Ovary (tissue), 9 donors: Measurements from ENCODE around the gene PARD3. TPM values are rescaled to one million over a fixed set of nuclear protein-coding genes. Genes with fewer than 3 reads are reported as not detected.
"Not testable (repeated sequence)": the region's sequence is repeated elsewhere in the genome, so short reads cannot be mapped to it uniquely, and the experiment has no call there.

Source experiments
- DNase-seq, 5 donors: peaks; one replicate each; pipeline ENCODE4 v3.0.0-alpha.2; 2019 to 2020
- H3K27ac ChIP-seq, 2 donors: fragments of 200-600 bp; one replicate each; pipeline versions ENCODE4 v1.5.1 to v1.8.0; 2019 to 2022
- H3K27me3 ChIP-seq: fragments of 200-600 bp; one replicate; pipeline ENCODE4 v1.8.0; 2022
- H3K36me3 ChIP-seq: fragments of 200-600 bp; sonication (generic); one replicate; pipeline ENCODE4 v1.5.1; 2019
- H3K4me1 ChIP-seq: one replicate; pipeline ENCODE4 v1.8.1; 2013; ENCODE audit warnings: mild to moderate bottlenecking, moderate library complexity; ENCODE audit not compliant: insufficient read depth
- H3K4me3 ChIP-seq: fragments of 200-600 bp; sonication (generic); one replicate; pipeline ENCODE4 v1.5.1; 2017
- H3K9me3 ChIP-seq, 2 donors: fragments of 200-600 bp in 1 of 2; sonication (generic) in 1 of 2; one replicate each; pipeline versions ENCODE4 v1.5.1 to v1.8.1; 2013 to 2019; ENCODE audit warnings: mild to moderate bottlenecking in 1 of 2, moderate library complexity in 1 of 2
- EP300 ChIP-seq: sonication (generic); formaldehyde crosslinking; IDR thresholded peaks from one replicate; pipeline ENCODE4 v1.6.1; 2017; ENCODE audit warnings: antibody characterized with exemption
- POLR2A ChIP-seq: fragments of 450-650 bp; IDR thresholded peaks from one replicate; pipeline ENCODE4 v1.6.1; 2017; ENCODE audit warnings: antibody characterized with exemption, mild to moderate bottlenecking, moderate library complexity
- WGBS, 3 donors: extraction: QIAGEN DNeasy Blood & Tissue Kit in 1 of 3; methylation state at CpG; one replicate each; pipeline versions ENCODE4 v1.1.5 to v1.1.7; 2013 to 2017; 5-methylcytosine and 5-hydroxymethylcytosine counted together
- intact Hi-C, 4 donors: fragments of 100-400 bp; cut with DNase I; formaldehyde crosslinking; loops; one replicate each; pipeline versions ENCODE4 v1.11.0 to v1.15.1; 2022 to 2023
- polyA plus RNA-seq, 2 donors: library from polyadenylated mRNA; stranded (reverse); fragments of 200-250 nt in 1 of 2; fragments of 350-450 nt in 1 of 2; fragmentation: Illumina TruSeq in 1 of 2; extraction: RNeasy Lipid Tissue Mini Kit (QIAGEN cat#74804) in 1 of 2; gene quantifications; one replicate each; pipeline ENCODE4 v1.2.3, GENCODE V29; 2013 to 2014
- total RNA-seq, 7 donors: library from RNA; depleted of rRNA in 2 of 7; stranded (reverse); fragments of >200 nt in 2 of 7; fragmentation: NEBNext Ultra II Directional in 3 of 7; extraction: Animal tissue kit (Norgen Biotek cat#: 25700) in 3 of 7; gene quantifications; one replicate each; pipeline versions ENCODE4 v1.1.0 to v1.2.4, GENCODE V29; 2016 to 2023
- TF ChIP-seq, protein P1 (sequence below), 3 donors: fragments of 450-650 bp in 2 of 3; fragments of 200-600 bp in 1 of 3; IDR thresholded peaks; one replicate each; pipeline versions ENCODE4 v1.5.1 to v1.8.0; 2016 to 2022; ENCODE audit warnings: antibody characterized with exemption in 3 of 3, mild to moderate bottlenecking in 1 of 3
- donor health status: DM: no; HTN: no; CAD: no; lungs with moderate emphysema.
- donor health status: DM: no; HTN: no; CAD: no.
- donor health status: Bipolar disorder and iron deficiency.
- donor health status: DM: yes; HTN: yes; CAD: no.
- donor health status: DM: no; HTN: no; CAD: no.
- donor health status: DM: yes; HTN: yes; CAD: no.

PARD3 gene
- total and polyA plus RNA-seq, 9 donors = 31.8 to 92.3 (median 67.1) TPM

DNA sequence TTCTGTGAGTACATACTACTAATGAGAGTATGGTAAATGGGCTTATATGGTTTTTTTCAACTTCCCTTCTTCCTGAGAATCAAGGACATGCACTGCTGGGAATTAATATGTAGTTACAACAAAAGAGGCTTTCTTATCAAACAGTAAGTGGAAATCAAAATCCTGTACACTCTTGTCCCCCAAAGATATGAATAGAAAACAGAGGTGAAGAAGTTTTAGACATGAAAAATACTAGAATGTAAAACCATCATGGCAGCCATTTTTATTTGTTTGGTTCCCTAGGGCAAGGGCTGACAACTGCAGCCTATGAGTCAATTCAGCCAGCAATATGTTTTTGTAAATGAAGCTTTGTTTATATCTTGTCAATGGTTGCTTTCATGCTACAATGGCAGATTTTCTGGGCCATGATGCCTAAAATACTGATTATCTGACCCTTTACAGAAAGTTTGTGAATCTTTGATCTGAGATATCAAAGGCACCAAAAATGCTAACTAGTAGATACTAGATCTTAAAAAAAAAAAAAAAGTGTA lies 422.4 kb downstream of the PARD3 start:
- DNase-seq = no peak

DNA sequence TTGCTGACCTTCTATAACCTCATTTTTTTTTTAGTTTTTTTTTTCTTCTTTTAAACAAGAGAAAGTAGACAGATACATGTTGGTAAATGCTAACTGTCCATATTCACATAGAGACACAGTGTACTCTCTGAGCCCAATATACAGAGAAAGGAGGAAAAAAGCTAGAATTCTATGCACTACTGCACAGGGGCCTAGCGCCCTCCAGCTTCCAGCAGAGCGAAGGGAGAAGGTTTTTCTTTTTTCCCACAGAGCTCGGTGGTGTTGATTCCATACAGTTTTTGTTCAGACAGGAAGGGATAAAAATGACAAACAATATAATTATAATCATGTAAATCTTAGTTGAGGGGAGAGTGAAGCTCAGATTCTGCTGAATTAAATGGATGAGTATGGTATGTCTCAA lies 423.9 kb downstream of the PARD3 start:
- DNase-seq, H3K4me3 ChIP-seq, H3K9me3 ChIP-seq, H3K27ac ChIP-seq, H3K36me3 ChIP-seq, H3K4me1 ChIP-seq, intact Hi-C loops, H3K27me3 ChIP-seq: not testable (repeated sequence)
- WGBS, 3 donors = 74 to 79% (median 77%) methylated on average over 3 of the region's 3 CpGs

More for the DNA sequence above, 422.4 kb downstream of the PARD3 start:
- Histone ChIP-seq H3K36me3 (no peaks in the 10 kb centered on the region), H3K4me3 (no peak overlapping the region), H3K4me1 (no peaks in the 10 kb centered on the region), H3K9me3 (no peaks in the 10 kb centered on the region), H3K27me3 (no peaks in the 10 kb centered on the region), H3K27ac (no peak overlapping the region)
- TF ChIP-seq POLR2A = no peak
- TF ChIP-seq, protein P1, sequence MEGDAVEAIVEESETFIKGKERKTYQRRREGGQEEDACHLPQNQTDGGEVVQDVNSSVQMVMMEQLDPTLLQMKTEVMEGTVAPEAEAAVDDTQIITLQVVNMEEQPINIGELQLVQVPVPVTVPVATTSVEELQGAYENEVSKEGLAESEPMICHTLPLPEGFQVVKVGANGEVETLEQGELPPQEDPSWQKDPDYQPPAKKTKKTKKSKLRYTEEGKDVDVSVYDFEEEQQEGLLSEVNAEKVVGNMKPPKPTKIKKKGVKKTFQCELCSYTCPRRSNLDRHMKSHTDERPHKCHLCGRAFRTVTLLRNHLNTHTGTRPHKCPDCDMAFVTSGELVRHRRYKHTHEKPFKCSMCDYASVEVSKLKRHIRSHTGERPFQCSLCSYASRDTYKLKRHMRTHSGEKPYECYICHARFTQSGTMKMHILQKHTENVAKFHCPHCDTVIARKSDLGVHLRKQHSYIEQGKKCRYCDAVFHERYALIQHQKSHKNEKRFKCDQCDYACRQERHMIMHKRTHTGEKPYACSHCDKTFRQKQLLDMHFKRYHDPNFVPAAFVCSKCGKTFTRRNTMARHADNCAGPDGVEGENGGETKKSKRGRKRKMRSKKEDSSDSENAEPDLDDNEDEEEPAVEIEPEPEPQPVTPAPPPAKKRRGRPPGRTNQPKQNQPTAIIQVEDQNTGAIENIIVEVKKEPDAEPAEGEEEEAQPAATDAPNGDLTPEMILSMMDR (IDR thresholded peaks at IDR 0.05) = no peak
- TF ChIP-seq EP300 = no peak
- intact Hi-C loops = no loop called here

DNA sequence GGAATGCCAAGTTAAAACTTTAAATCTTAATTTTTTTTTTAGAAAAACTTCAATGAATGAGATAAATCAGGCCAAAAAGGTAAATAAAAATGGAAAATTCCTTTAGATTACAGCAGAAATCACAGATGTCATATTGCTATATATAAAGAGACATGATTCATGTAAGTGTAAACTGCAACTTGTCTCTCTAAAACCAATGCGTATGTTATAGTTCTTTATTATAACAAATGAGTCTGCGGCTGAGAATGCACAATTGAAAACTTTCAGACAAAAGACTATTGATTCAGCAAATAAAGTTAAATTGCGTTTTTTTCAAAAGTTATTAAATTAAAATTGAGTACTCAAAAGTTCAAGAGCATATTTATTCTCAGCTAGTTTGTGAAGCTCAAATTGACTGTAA lies 425.3 kb downstream of the PARD3 start:
- 94 to 99% (median 98%) methylated on average over 3 of the region's 3 CpGs for WGBS, 3 donors
- intact Hi-C loops = no loop called here
- H3K4me1 ChIP-seq = peaks cover 1% of the 10 kb centered on the region

DNA sequence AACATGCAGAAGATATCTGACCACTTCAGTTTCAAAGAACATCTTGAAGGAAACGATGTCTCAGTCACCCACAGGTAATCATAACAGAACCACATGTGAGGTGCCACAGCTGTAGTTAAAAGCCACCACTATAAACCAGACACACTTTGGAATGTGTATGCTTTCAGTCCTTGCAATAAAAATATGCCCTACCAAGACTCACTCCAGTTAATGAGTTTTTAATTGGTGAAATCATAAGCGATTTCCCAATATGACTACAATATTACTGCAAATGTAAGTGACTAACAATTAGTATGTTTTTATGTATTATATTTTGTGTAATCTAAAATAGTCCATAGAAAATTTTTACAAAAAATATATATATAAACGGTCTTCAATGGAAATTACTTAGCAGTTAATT lies 428.2 kb downstream of the PARD3 start:
- DNase-seq = no peak
- H3K27ac ChIP-seq = no peak overlapping the region
- 94 to 98% (median 95%) methylated on average over 3 of the region's 3 CpGs for WGBS, 3 donors
- H3K4me1 ChIP-seq = peaks cover 1% of the 10 kb centered on the region
- no peaks in the 10 kb centered on the region for H3K9me3 ChIP-seq
- no peak overlapping the region for H3K4me3 ChIP-seq
- no peaks in the 10 kb centered on the region for H3K27me3 ChIP-seq
- TF ChIP-seq, protein P1 (IDR thresholded peaks at IDR 0.05) = no peak
- TF ChIP-seq POLR2A (no peak), EP300 (no peak)
- H3K36me3 ChIP-seq = no peaks in the 10 kb centered on the region
- intact Hi-C loops = no loop called here

More for the DNA sequence above, 425.3 kb downstream of the PARD3 start:
- DNase-seq = no peak
- H3K9me3 ChIP-seq = no peaks in the 10 kb centered on the region
- no peaks in the 10 kb centered on the region for H3K36me3 ChIP-seq
- TF ChIP-seq, protein P1 (IDR thresholded peaks at IDR 0.05) = no peak
- TF ChIP-seq POLR2A = no peak
- no peaks in the 10 kb centered on the region for H3K27me3 ChIP-seq
- no peak overlapping the region for H3K27ac ChIP-seq
- H3K4me3 ChIP-seq = no peak overlapping the region

DNA sequence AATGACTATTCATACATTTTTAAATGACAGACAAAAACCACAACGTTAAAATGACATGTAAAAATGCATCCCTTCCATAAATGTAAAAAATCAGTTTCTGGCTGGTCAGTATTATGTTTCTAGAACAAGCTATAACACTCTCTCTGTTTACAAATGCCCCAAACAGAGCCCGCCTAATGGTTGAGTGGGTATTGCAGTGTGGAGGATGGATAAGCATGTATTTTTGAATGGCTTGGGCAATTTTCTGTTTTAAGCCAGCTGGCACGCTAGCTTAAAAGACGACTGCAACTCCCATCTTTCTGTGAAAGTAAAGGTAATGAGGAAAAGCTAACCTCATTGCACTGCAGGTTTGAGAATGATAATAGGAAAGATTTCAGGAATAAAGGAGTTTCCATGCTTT lies 430.7 kb downstream of the PARD3 start:
- no peak overlapping the region for H3K4me3 ChIP-seq
- no peaks in the 10 kb centered on the region for H3K9me3 ChIP-seq
- H3K36me3 ChIP-seq = no peaks in the 10 kb centered on the region
- 93% methylated on average over 4 of the region's 4 CpGs for WGBS, 3 donors
- TF ChIP-seq POLR2A (no peak), EP300 (no peak)
- TF ChIP-seq, protein P1 (IDR thresholded peaks at IDR 0.05) = no peak
- no peaks in the 10 kb centered on the region for H3K27me3 ChIP-seq
- intact Hi-C loops = no loop called here
- no peak for DNase-seq
- H3K27ac ChIP-seq = no peak overlapping the region
- H3K4me1 ChIP-seq = peaks cover 1% of the 10 kb centered on the region
